GM21717 (cell line): Measurements from ENCODE around the gene RETREG1.

Experiments used
- ATAC-seq: cut with Tn5 transposase; IDR thresholded peaks from one replicate; pipeline ENCODE4 v1.9.1; 2021; ENCODE audit warnings: mild to moderate bottlenecking, moderate library complexity; ENCODE audit not compliant: unreplicated experiment

Gene RETREG1

GRCh38 chr5:16534280-16534679 is 82.5 kb downstream of the RETREG1 start:
- ATAC-seq = no peak

GRCh38 chr5:16531063-16531648 is 85.6 kb downstream of the RETREG1 start:
- no peak for ATAC-seq

DNA sequence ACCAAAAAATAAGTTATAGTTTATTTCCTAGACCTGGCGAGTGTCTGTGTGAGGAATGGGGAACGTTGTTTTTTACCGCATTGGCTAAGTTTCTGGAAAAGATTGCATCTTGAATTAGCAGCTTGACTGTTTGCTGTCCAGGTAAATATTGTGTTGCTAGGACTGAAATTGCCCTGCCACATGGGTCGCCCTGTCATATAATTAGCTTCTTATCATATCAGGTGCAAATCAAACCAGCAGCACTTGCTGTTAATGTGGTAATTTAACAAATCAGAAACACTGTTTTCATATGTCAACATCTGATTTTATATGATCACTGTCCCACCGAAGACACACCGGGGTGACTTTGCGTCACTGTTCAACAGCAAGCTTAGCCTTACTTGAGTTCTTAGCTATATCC is 87.5 kb downstream of the RETREG1 start:
- ATAC-seq = no peak

GRCh38 chr5:16528382-16529110 is 88.3 kb downstream of the RETREG1 start:
- ATAC-seq = no peak

DNA sequence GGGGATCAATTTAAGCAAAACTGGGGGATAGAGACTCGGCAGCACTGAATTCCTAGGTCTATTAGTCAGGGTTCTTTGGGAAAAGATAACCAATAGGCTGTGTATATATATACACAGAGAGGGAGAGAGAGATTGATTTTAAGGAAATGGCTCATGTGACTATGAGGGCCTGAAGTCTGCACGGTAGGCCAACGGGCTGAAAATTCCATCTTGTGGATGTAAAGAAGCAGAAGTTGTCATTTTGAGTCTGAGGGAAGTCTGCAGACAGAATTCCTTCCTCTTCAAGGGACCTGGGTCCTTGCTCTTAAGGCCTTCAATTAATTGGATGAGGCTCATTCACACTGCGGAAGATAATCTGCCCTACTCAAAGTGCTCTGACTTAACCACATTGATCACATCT is 91.1 kb downstream of the RETREG1 start:
- ATAC-seq = no peak

DNA sequence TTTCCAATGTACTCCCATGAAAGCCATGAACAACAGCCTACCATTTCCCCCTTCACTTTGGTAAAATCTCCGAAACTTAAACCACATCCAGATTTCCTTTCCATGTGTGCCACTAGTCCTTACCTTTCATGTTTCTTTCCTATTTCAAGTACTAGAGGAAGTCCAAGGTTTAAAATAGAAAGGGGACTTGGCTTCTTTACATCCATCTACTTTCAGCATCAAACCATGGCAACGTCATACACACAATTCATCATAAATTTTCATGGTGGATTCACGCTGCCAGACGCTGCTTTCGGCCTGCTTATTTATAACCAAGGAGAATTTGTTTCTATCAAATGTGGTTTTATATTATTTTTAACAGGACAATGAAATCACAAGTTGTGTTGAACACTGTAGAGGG is 92.5 kb downstream of the RETREG1 start:
- no peak for ATAC-seq

DNA sequence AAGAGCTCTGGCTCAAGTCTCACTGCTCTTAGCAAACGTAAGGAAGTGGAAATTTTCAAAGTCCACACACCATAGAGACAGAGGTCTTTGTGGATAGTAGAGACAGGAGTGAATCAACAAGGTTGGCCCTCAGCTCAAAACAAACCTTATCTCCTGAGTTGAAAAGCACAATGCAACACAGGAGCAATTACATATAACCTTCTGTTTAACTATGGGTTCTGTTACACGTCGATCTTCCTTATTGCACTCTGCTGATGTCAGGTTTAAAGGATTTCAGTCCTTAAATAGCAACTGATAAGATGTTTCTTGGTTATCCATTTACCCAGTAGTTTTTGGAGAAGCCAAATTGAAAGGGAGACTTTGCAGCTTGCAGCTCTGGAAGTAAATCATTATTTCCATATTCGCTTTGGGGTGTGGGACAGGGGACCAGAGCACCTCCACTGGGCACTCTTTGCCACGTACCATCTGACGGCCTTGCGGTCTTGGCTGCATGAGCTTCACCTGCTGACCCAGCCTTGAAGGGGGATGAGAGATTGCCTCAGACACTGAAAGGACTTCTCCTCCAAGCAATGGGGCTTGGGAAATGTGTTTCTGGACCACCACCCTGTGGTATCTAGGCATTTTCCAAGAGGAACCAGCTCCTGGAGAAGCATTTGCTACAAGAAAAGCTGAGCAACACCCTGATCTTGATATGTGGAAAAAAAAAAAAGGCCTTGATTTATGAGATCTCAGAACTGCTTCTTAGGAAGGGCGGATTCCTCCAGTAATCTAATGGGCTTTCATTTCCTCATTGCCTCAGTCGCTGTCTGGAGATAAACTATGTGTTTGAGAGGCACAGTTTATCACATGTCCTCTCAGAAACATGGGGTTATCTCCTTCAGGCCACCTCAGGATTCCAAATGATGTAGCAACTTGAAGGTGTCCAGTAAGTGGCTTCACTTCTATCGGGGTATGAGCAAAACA is 95.0 kb downstream of the RETREG1 start:
- ATAC-seq = no peak

DNA sequence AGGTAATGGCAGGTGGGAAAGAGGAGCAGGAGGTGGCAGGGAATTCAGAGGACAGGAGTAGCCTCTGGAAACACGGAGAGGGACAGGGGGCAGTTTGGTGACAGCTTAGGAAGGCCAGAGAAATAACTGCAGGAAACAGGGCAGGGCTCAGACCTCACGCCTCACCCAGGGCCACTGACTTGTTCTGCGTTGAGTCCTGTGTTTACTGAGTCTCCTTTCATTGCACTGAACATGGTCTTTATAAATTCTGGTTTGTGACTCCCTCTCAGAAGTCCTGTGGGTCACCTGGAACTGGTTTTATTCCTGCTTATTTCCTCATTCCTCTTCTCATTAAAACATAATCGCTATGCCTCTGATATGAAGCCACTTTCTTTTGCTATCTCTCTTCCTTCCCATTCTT is 96.0 kb downstream of the RETREG1 start:
- no peak for ATAC-seq

DNA sequence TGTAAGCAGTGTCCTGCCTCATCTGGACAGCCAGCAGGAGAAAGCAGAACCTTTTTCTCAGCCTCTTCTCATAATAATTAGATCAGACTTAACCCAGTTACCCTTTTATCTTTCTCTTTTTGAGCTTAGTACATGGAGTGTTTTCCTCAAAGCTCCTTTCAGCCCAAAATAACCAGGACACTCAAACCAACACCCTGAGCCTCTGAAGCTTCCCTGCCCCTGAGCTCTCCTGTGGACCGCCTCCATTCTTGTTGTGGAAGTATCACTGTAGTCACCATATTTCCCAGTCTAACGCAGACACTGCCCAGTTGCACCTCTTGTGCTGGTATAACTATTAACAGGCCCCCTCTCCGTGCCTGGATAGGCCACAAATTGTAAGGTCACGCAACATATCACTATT is 97.4 kb downstream of the RETREG1 start:
- ATAC-seq = no peak

- ATAC-seq = no peak
These were observed 98.2 kb downstream of the RETREG1 start for GRCh38 chr5:16518606-16519005.

DNA sequence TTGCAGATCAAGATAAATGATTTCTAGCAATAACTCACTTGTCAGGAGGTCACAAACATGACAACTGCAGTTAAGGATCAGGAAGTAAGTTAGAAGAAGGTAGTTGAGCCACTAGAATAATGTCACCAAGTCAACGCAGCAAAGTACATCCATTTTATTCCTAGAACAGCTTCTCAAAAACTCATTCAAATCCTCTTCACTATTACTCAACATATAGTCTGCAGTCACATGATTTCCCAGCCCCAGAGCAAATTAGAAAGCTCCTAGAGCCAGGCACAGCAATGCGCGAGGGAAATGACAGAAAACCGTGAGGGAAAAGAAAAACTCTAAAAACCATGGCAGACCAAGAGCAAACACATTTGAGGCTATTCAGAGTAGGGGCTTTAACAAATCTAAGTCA is 101.3 kb downstream of the RETREG1 start:
- no peak for ATAC-seq

DNA sequence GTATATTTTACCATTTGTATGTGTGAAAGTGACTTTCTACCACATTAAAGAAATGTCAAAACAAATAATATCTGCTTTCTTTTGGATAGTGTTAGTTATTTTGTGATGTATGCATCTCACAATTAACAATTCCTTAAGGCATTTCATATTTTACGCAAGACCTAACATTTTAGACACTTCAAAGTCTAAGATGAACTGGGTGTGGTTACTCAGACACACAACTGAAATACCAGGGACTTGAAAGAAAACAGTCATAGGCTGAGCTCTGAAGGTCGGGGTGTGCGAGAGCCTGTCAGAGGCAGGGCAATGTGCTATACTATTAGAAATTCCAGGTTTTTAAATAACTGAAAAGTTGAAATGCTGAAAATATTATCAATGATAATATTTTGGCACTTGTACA is 106.7 kb downstream of the RETREG1 start:
- no peak for ATAC-seq

- no peak for ATAC-seq
These were observed 107.9 kb downstream of the RETREG1 start for GRCh38 chr5:16508730-16509531.

DNA sequence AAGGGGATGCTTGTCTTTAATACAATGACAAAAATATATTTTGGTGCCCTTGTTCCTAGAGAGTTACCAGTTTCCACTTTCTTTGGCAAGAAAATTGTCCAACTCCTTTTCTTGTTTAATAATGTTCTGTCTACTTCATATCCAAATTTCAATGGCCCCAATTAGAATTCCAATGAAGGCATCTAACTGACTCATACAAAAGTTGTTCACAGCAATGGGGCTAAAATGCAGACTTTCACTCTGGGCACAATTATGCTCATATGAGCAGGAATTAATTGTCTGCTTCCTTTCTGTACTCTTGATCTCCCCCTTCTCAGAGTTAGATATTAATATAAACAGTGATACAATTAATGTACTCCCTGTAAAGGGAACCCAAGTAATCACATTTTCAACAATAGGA is 109.1 kb downstream of the RETREG1 start:
- ATAC-seq = no peak

DNA sequence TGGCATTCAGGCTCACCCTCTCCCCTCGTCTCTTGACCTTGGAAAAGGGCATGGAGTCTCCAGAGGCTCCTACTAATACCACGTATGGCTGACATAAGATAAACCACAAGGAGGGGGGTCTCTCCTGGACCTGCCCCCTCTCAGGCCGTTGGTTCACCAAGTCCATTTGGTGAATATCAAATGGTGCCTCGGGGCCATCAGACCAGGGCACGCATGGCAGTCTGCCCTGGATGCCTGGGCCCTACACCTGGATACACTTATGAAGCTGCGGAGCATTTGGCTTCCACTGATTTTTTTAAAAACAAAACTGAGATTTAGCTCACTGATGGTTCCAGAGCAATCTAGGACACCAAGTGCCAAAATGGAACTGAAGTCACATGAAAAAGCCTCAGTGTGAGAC is 110.9 kb downstream of the RETREG1 start:
- ATAC-seq = no peak

DNA sequence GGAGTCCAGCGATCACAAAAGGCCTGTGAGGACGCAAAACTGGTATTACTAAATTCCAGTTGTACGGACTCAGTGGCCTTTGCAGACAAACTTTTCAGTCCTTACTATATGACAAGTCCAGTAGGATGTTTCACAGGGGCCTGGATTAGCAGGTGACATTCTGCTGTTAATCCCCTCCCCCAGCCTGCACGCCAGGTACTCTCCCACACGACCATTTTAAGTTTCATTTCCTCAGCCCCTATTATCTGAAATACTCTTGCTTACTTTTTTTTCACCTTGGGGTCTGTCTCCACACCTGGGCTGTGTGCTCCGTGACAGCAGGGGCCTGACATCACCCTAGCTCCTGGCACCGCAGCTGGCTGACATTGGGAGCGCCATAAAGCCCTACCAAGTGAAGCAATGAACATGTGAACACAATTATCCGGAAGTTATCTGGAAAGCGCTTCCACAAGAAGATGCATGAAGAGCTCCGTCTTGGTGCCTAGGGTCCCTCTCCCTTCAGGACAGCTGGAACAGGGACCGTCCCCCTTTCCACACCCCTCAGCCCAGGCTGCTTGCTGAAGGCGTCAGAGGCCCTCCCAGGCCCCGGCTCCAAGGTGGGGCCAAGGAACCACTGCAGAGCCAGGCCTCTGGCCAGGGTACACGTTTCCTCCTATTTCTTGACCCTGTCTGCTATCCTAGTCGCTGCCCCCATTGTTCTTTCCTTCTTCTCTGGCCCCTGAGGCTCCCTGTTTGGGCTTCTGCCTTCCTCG is 111.5 kb downstream of the RETREG1 start:
- no peak for ATAC-seq

- no peak for ATAC-seq
These were observed 112.2 kb downstream of the RETREG1 start for GRCh38 chr5:16504571-16504970.

DNA sequence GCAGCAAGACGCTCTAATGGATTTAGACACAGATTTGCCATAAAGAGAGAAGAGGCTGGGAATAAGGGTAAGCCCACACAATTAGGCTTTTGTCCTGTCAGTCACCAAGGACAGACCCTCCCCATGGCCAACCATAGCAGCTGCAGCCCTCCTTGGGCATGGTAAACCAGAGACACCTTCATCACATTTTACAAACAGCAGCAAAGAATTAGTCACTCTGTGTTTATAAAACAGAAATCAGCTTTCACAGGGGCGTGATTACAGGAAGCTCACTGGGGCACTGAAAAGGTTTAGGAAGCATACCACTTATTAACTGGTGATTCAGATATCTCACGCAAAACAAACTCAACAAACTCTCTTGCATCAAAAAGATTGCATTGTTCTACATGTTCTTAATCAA is 113.9 kb downstream of the RETREG1 start:
- no peak for ATAC-seq

- no peak for ATAC-seq
These were observed 116.8 kb downstream of the RETREG1 start for GRCh38 chr5:16500024-16500423.

DNA sequence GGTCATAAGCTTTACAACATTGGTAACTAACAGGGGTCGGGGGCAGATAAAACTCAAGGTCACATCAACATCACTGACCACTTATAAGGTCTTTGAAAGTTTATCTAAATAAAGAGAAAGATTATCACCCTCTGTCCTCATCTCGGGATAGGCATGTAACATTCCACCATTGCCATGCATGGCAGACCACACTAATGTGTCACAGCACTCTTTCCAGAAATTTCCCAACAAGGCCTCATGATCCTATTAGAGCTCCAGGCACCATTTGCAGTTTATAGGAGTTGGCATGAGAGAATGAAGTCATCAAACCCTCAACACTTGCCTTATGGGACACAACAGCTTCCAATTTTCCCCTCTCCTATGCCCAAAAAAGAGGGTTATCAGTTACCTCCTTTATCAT is 119.3 kb downstream of the RETREG1 start:
- no peak for ATAC-seq
